SJSA1 (cell line): Measurements from ENCODE around the gene ENPP1. TPM values are rescaled to one million over a fixed set of nuclear protein-coding genes. Genes with fewer than 3 reads are reported as not detected.

Experiments used
- DNase-seq, 2 experiments: peaks; one replicate each; pipeline ENCODE4 v3.0.0-alpha.2; 2015 to 2020; ENCODE audit warnings: low spot score in 2 of 2, low read depth in 1 of 2
- H3K27ac ChIP-seq: fragments of 250-450 bp; sonication (Bioruptor Pico); 2 replicates; pipeline ENCODE4 v1.5.1; 2020; ENCODE audit warnings: mild to moderate bottlenecking, moderate library complexity
- H3K27me3 ChIP-seq: fragments of 250-450 bp; sonication (Bioruptor Pico); replicated peaks from 2 replicates; pipeline ENCODE4 v1.5.1; 2020; ENCODE audit warnings: mild to moderate bottlenecking, moderate library complexity
- H3K36me3 ChIP-seq: fragments of 250-450 bp; sonication (Bioruptor Pico); 2 replicates; pipeline ENCODE4 v1.5.1; 2020; ENCODE audit warnings: mild to moderate bottlenecking
- H3K4me1 ChIP-seq: fragments of 250-450 bp; sonication (Bioruptor Pico); replicated peaks from 2 replicates; pipeline ENCODE4 v1.6.1; 2021; ENCODE audit warnings: mild to moderate bottlenecking
- H3K4me3 ChIP-seq: fragments of 250-450 bp; sonication (Bioruptor Pico); 2 replicates; pipeline ENCODE4 v1.5.1; 2020; ENCODE audit warnings: mild to moderate bottlenecking
- H3K9me3 ChIP-seq: fragments of 250-450 bp; sonication (Bioruptor Pico); replicated peaks from 2 replicates; pipeline ENCODE4 v1.5.1; 2020; ENCODE audit warnings: mild to moderate bottlenecking
- total RNA-seq: library from RNA; depleted of rRNA; stranded (reverse); fragments of >200 nt; shearing (Covaris generic); gene quantifications from 2 replicates; pipeline ENCODE4 v1.2.3, GENCODE V29; 2014; rRNA removed

ENPP1 gene
- total RNA-seq, 1 experiment from 2014 or later: 24.5 TPM

- Histone ChIP-seq H3K27me3 (no peaks in the 10 kb centered on the region), H3K4me3 (no peak overlapping the region), H3K9me3 (peaks cover 4% of the 10 kb centered on the region; the same call in 1 of the 2 replicates), H3K4me1 (peaks cover 11% of the 10 kb centered on the region), H3K36me3 (no peaks in the 10 kb centered on the region), H3K27ac (no peak overlapping the region)
- DNase-seq: peak; percentile 42 to 52
Observed at GRCh38 chr6:131923356-131923755, 115.5 kb downstream of the ENPP1 start.

- H3K27me3 ChIP-seq: no peaks in the 10 kb centered on the region
- DNase-seq: peak in 1 of 2 experiments; percentile 67
Observed at GRCh38 chr6:131924881-131925474, 117.2 kb downstream of the ENPP1 start.

GRCh38 chr6:131929264-131929663 lies 121.4 kb downstream of the ENPP1 start:
- no peak for DNase-seq
- H3K9me3 ChIP-seq: no peaks in the 10 kb centered on the region
- no peak overlapping the region for H3K27ac ChIP-seq
- H3K27me3 ChIP-seq: no peaks in the 10 kb centered on the region
- H3K36me3 ChIP-seq: no peaks in the 10 kb centered on the region
- no peak overlapping the region for H3K4me3 ChIP-seq
- H3K4me1 ChIP-seq: peaks cover 19% of the 10 kb centered on the region

More at GRCh38 chr6:131924881-131925474, 117.2 kb downstream of the ENPP1 start:
- H3K36me3 ChIP-seq: no peaks in the 10 kb centered on the region
- H3K4me3 ChIP-seq: no peak overlapping the region
- H3K27ac ChIP-seq: 0 out of 2 replicates have a peak overlapping the region, but pooled peaks have one; percentile 7
- H3K9me3 ChIP-seq: peaks cover 4% of the 10 kb centered on the region; the same call in 1 of the 2 replicates
- H3K4me1 ChIP-seq: peaks cover 11% of the 10 kb centered on the region

- H3K27ac ChIP-seq: no peak overlapping the region
- H3K4me1 ChIP-seq: peaks cover 19% of the 10 kb centered on the region
- H3K27me3 ChIP-seq: no peaks in the 10 kb centered on the region
- no peak overlapping the region for H3K4me3 ChIP-seq
- no peaks in the 10 kb centered on the region for H3K9me3 ChIP-seq
- no peaks in the 10 kb centered on the region for H3K36me3 ChIP-seq
- DNase-seq: no peak
Observed at GRCh38 chr6:131929976-131930375, 122.2 kb downstream of the ENPP1 start.

GRCh38 chr6:131931063-131931750 lies 123.4 kb downstream of the ENPP1 start:
- no peaks in the 10 kb centered on the region for H3K27me3 ChIP-seq
- DNase-seq: no peak
- H3K4me1 ChIP-seq: peaks cover 12% of the 10 kb centered on the region
- H3K4me3 ChIP-seq: no peak overlapping the region
- H3K36me3 ChIP-seq: no peaks in the 10 kb centered on the region
- no peaks in the 10 kb centered on the region for H3K9me3 ChIP-seq
- H3K27ac ChIP-seq: no peak overlapping the region

GRCh38 chr6:131936156-131936555 lies 128.3 kb downstream of the ENPP1 start:
- no peaks in the 10 kb centered on the region for H3K9me3 ChIP-seq

GRCh38 chr6:131937226-131937625 lies 129.4 kb downstream of the ENPP1 start:
- Histone ChIP-seq H3K27me3 (no peaks in the 10 kb centered on the region), H3K4me1 (peaks cover 24% of the 10 kb centered on the region), H3K27ac (peak overlapping the region; percentile 66), H3K4me3 (no peak overlapping the region), H3K36me3 (no peaks in the 10 kb centered on the region), H3K9me3 (no peaks in the 10 kb centered on the region)
- DNase-seq: no peak

More at GRCh38 chr6:131936156-131936555, 128.3 kb downstream of the ENPP1 start:
- H3K27ac ChIP-seq: no peak overlapping the region
- no peaks in the 10 kb centered on the region for H3K27me3 ChIP-seq
- no peak for DNase-seq
- no peak overlapping the region for H3K4me3 ChIP-seq
- peaks cover 28% of the 10 kb centered on the region for H3K4me1 ChIP-seq
- H3K36me3 ChIP-seq: no peaks in the 10 kb centered on the region

DNA sequence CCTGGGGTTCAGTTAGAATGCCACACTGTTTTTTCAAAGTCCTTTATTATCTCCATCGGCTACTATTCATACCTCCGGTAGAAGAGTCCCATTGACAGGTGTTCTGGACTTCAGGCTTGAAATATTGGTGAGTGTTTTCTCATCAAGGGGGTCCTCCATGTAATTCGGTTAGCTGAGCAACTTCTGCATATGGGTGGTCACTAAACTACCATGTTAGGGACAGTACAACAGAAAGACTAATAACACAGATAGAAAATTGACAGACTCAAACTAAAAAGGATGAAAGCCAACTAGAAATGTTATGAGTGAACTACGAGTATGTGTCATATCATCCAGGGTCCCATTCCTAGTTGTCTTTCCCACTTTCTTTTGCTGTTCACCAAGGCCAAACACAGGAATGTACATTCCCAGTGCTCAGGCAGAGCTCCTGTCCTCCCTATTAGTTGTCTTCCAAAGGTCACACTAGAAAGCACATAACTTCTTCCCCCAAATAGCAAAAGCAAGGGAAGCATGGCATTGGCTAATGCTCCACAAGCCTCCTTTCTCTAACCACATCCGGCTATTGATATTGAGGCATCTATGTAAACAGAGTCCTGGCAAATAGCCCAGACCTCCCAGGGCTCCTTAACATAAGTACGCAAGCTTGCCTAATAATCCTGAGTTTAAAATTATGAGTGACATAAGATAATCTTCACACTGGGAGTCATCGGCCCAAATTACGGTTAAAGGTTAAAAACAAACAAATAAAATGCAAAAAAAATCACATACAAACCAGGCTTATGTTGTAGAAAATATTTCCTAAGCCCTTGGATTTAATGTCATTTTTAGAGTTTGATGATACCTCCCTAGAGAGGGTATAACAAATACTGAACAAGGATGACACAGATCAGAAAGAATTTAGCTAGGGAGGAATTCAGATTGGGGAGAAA lies 130.1 kb downstream of the ENPP1 start:
- Histone ChIP-seq H3K4me1 (peaks cover 24% of the 10 kb centered on the region), H3K27me3 (no peaks in the 10 kb centered on the region), H3K27ac (peak overlapping the region; percentile 66), H3K36me3 (no peaks in the 10 kb centered on the region), H3K9me3 (no peaks in the 10 kb centered on the region), H3K4me3 (no peak overlapping the region)
- DNase-seq: peak; percentile 93 to 98

Other genes with a start within 250 kb of the ENPP1 start
- gene ARG1, start 234.8 kb upstream of the ENPP1 start, total RNA-seq: not detected in 2 replicates
- gene MED23, start 179.8 kb upstream of the ENPP1 start, total RNA-seq: 23.9 and 32.2 TPM in 2 replicates
- 0.05 and 0.72 TPM in 2 replicates for gene ENPP3, start 170.7 kb upstream of the ENPP1 start, total RNA-seq
- gene OR2A4, start 106.6 kb upstream of the ENPP1 start, total RNA-seq: not detected in 2 replicates
- 0.26 TPM in 1 of 2 replicates, not detected in the other for gene CTAGE9, start 97.0 kb upstream of the ENPP1 start, total RNA-seq
- gene CCN2, start 143.4 kb downstream of the ENPP1 start, total RNA-seq: 292 and 364 TPM in 2 replicates